Measurements from ENCODE around the gene DIP2B.

DNA sequence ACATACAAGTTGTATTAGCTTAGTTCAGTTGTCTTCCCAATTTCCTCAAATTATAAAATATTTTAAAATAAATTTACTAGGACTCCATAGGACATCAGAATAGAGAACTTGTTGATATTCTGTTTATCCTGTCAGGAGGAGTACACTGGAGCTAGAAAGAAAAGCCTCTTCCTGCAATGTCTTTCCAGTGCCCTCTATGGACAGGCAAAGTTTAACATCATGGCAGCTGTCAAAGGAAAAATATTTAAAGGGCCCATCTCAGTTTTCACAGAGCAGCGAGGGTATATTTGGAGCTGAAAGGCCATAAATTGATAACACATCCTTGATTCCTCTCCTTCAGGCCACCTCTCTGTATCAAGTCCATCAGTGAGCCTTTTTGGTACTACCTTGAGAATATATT is 19.0 kb downstream of the DIP2B start:
- TF ChIP-seq, protein P1, sequence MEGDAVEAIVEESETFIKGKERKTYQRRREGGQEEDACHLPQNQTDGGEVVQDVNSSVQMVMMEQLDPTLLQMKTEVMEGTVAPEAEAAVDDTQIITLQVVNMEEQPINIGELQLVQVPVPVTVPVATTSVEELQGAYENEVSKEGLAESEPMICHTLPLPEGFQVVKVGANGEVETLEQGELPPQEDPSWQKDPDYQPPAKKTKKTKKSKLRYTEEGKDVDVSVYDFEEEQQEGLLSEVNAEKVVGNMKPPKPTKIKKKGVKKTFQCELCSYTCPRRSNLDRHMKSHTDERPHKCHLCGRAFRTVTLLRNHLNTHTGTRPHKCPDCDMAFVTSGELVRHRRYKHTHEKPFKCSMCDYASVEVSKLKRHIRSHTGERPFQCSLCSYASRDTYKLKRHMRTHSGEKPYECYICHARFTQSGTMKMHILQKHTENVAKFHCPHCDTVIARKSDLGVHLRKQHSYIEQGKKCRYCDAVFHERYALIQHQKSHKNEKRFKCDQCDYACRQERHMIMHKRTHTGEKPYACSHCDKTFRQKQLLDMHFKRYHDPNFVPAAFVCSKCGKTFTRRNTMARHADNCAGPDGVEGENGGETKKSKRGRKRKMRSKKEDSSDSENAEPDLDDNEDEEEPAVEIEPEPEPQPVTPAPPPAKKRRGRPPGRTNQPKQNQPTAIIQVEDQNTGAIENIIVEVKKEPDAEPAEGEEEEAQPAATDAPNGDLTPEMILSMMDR (IDR thresholded peaks at IDR 0.05): no peak
- no peak for TF ChIP-seq POLR2AphosphoS5 (IDR thresholded peaks at IDR 0.05; ENCODE audit: low read depth, low read length)
- TF ChIP-seq SIN3A (IDR thresholded peaks at IDR 0.05; ENCODE audit: borderline replicate concordance, insufficient read depth, low read depth, low read length): no peak
- TF ChIP-seq, protein P2, sequence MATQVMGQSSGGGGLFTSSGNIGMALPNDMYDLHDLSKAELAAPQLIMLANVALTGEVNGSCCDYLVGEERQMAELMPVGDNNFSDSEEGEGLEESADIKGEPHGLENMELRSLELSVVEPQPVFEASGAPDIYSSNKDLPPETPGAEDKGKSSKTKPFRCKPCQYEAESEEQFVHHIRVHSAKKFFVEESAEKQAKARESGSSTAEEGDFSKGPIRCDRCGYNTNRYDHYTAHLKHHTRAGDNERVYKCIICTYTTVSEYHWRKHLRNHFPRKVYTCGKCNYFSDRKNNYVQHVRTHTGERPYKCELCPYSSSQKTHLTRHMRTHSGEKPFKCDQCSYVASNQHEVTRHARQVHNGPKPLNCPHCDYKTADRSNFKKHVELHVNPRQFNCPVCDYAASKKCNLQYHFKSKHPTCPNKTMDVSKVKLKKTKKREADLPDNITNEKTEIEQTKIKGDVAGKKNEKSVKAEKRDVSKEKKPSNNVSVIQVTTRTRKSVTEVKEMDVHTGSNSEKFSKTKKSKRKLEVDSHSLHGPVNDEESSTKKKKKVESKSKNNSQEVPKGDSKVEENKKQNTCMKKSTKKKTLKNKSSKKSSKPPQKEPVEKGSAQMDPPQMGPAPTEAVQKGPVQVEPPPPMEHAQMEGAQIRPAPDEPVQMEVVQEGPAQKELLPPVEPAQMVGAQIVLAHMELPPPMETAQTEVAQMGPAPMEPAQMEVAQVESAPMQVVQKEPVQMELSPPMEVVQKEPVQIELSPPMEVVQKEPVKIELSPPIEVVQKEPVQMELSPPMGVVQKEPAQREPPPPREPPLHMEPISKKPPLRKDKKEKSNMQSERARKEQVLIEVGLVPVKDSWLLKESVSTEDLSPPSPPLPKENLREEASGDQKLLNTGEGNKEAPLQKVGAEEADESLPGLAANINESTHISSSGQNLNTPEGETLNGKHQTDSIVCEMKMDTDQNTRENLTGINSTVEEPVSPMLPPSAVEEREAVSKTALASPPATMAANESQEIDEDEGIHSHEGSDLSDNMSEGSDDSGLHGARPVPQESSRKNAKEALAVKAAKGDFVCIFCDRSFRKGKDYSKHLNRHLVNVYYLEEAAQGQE (IDR thresholded peaks at IDR 0.05; ENCODE audit: insufficient read depth in 1 of 2, low read depth in 2 of 2, low read length in 1 of 2): no peak

Measured in Panc1 (cell line).